Retinal pigment epithelial cell (primary cell): ENCODE measurements around the gene RDH13.

Source experiments
- DNase-seq: peaks from one replicate; pipeline ENCODE4 v3.0.0-alpha.2; 2010; ENCODE audit warnings: low read depth
- H3K4me3 ChIP-seq: 2 replicates; pipeline ENCODE4 v1.5.1; 2011; ENCODE audit warnings: mild to moderate bottlenecking, low read length, control low read depth, moderate library complexity
- TF ChIP-seq, protein P1 (sequence below): conservative IDR thresholded peaks from 2 replicates; pipeline ENCODE4 v1.5.1; 2011; ENCODE audit warnings: low read depth, low read length, control low read depth, inconsistent platforms

The RDH13 gene

GRCh38 chr19:55089342-55089944 lies 26.5 kb upstream of the RDH13 start:
- no peak overlapping the region for H3K4me3 ChIP-seq
- TF ChIP-seq, protein P1, sequence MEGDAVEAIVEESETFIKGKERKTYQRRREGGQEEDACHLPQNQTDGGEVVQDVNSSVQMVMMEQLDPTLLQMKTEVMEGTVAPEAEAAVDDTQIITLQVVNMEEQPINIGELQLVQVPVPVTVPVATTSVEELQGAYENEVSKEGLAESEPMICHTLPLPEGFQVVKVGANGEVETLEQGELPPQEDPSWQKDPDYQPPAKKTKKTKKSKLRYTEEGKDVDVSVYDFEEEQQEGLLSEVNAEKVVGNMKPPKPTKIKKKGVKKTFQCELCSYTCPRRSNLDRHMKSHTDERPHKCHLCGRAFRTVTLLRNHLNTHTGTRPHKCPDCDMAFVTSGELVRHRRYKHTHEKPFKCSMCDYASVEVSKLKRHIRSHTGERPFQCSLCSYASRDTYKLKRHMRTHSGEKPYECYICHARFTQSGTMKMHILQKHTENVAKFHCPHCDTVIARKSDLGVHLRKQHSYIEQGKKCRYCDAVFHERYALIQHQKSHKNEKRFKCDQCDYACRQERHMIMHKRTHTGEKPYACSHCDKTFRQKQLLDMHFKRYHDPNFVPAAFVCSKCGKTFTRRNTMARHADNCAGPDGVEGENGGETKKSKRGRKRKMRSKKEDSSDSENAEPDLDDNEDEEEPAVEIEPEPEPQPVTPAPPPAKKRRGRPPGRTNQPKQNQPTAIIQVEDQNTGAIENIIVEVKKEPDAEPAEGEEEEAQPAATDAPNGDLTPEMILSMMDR: no peak
- DNase-seq: no peak

- no peak for DNase-seq
- no peak overlapping the region for H3K4me3 ChIP-seq
- TF ChIP-seq, protein P1: peak; percentile 68
These were observed 25.8 kb upstream of the RDH13 start for GRCh38 chr19:55088543-55089341.

GRCh38 chr19:55088021-55088451 lies 25.1 kb upstream of the RDH13 start:
- no peak for DNase-seq
- H3K4me3 ChIP-seq: no peak overlapping the region
- TF ChIP-seq, protein P1: no peak

GRCh38 chr19:55087542-55087901 lies 24.6 kb upstream of the RDH13 start:
- TF ChIP-seq, protein P1: no peak
- no peak for DNase-seq
- H3K4me3 ChIP-seq: peak overlapping the region; percentile 64

GRCh38 chr19:55086730-55087541 lies 24.0 kb upstream of the RDH13 start:
- peak overlapping the region; percentile 64 for H3K4me3 ChIP-seq
- DNase-seq: peak; percentile 81
- TF ChIP-seq, protein P1: no peak

DNA sequence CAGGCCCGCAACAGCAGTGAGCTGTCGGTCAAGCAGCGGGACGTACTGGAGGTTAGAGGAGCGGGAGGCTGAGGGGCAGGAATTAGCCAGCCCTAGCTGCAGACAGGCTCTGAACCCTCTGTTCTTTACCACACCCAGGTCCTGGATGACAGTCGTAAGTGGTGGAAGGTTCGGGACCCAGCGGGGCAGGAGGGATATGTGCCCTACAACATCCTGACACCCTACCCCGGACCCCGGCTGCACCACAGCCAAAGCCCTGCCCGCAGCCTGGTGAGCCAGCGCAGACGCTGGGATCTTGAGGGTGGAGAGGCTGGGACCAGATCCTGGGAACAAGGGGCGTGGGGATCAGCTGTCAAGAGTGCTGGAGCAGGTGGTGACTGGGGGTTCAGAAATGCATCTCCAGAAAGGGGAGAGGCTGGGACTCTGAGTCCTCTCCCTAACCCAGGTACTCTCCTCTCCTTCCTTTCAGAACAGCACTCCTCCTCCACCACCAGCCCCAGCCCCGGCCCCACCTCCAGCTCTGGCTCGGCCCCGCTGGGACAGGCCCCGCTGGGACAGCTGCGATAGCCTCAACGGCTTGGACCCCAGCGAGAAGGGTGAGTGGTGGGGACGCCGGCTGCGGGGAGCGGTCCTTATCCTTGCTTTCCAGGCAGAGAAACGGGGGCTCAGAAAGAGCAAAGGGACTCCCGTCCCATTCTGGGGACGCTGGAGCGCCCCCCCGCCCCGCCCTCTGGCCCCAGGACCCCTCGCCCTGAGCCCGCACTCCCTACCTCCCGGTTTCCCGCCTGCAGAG lies 23.2 kb upstream of the RDH13 start:
- DNase-seq: no peak
- TF ChIP-seq, protein P1: no peak
- peak overlapping the region; percentile 64 for H3K4me3 ChIP-seq
